GM12874 (cell line): ENCODE results near the gene FCER1G.

Experiments
- CTCF ChIP-seq: IDR thresholded peaks from 2 replicates; pipeline ENCODE4 v1.5.1; 2011; ENCODE audit warnings: low read depth, mild to moderate bottlenecking, control low read depth, low read length, moderate library complexity; ENCODE audit not compliant: insufficient read depth

FCER1G gene

GRCh38 chr1:161200992-161201835 is 13.9 kb upstream of the FCER1G start:
- TF ChIP-seq CTCF: no peak

GRCh38 chr1:161201836-161202712 is 13.0 kb upstream of the FCER1G start, which contains the start of gene NDUFS2:
Gene NDUFS2 (plus strand): TSS chr1:161202367. CDS start chr1:161202386, 19 bp downstream.
- TF ChIP-seq CTCF: 0 out of 2 replicates have a peak, but pooled peaks have one; percentile 24

- TF ChIP-seq CTCF: no peak
Observed at GRCh38 chr1:161206411-161207140, 8.5 kb upstream of the FCER1G start.

GRCh38 chr1:161207173-161207572 is 7.9 kb upstream of the FCER1G start:
- no peak for TF ChIP-seq CTCF

GRCh38 chr1:161209790-161210409 is 5.2 kb upstream of the FCER1G start:
- TF ChIP-seq CTCF: peak; percentile 89

GRCh38 chr1:161214369-161214768 is 726 bp upstream of the FCER1G start:
- no peak for TF ChIP-seq CTCF
